ENCODE data around the gene KIAA0825.

GRCh38 chr5:94459915-94460314 lies 158.5 kb downstream of the KIAA0825 start:
- TF ChIP-seq CTCF (IDR thresholded peaks at IDR 0.05), result no peak
- TF ChIP-seq RAD21 (IDR thresholded peaks at IDR 0.05; ENCODE audit: low read length), result no peak
- TF ChIP-seq TEAD4 (IDR thresholded peaks at IDR 0.05; ENCODE audit: borderline replicate concordance, insufficient read depth), result no peak
- no peak for TF ChIP-seq EZH2phosphoT487 (IDR thresholded peaks at IDR 0.05; ENCODE audit: borderline replicate concordance, low read depth)
- TF ChIP-seq MEF2A (IDR thresholded peaks at IDR 0.05; ENCODE audit: borderline replicate concordance, low read depth), result no peak
- no peak for TF ChIP-seq EP300 (IDR thresholded peaks at IDR 0.05; ENCODE audit: borderline replicate concordance in 1 of 2, low read depth in 1 of 2, low read length in 1 of 2)
